COLO668 (cell line): ENCODE results near the gene BEND5.

Experiments used
- DNase-seq: peaks from one replicate; lab custom pipeline; 2025; ENCODE audit not compliant: unreplicated experiment; lab: John Stamatoyannopoulos, UW

Gene BEND5

DNA sequence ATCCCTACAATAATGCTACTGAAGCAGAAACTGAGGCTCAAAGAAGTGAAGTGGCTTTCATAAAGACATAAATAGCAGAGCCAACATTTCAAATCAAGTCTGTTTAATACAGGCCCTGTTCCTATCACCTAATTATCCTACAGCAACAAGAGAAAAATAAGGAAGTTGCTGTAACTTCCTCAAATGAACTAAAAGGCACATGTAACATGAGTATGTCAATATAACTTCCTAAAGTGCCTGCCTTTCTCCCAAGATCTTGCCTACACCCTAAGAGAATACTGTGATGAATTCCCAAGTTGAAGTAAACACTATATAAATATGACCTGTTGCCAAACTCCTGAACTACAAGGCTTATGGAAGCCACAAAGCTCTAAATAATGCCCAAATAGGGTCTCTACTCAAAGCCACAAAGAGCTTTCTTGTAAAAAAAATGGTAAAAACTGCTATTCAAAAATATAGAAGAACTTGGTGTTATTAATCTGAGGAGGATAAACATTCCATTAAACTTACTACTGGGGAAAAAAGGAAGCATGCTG is 8.6 kb downstream of the BEND5 start:
- DNase-seq = no peak

DNA sequence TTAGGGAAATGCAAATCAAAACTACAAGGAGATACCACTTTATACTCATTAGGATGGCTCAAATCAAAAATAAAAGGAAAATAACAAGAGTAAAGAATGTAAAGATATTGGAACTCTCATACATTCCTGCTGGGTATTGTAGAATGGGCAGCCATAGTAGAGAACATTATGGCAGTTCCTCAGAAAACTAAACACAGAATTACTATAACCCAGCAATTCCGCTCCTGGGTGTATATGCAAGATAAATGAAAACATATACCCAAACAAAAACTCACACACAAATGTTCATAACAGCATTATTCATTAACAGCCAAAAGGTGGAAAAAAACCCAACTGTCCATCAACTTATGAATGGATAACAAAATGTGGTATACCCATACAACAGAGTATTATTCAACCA is 11.4 kb downstream of the BEND5 start:
- DNase-seq = no peak

DNA sequence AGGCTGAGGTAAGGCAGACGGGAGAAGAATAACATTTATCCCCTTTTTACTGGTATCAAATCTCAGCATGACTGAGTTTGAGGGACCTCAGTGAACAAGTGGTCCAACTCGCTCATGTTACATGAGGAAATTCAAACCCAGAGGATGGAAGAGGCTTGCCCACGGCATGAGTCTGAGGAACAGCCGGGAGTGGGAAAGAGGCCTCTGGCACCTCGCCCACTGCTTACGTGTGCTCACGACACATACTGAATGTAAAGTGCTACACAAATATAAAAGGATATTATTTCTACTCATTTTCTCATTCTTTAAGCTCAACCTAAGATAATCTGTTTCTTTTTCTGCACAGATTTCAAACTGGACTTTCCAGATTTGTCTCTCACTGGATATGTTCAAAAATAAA is 14.7 kb downstream of the BEND5 start:
- DNase-seq = no peak

DNA sequence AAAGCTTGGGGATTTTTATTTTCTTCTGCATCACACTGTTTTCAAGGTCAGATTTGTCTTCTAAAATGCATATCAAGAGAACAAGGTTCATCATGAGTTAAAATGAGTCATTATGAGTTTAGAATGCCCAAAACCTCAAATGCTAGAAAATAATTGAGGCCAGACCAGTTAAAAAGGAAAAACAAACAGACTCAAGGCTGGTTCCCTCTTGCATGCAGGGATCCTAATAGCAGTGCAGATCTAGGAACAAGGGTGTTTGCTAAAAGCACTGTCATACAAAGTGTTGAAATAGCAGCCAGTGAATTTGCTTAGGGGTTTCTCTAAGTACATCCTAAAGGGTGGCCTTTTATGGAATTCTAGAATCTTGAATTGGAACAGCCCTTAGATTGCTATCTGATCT is 15.3 kb downstream of the BEND5 start:
- no peak for DNase-seq

DNA sequence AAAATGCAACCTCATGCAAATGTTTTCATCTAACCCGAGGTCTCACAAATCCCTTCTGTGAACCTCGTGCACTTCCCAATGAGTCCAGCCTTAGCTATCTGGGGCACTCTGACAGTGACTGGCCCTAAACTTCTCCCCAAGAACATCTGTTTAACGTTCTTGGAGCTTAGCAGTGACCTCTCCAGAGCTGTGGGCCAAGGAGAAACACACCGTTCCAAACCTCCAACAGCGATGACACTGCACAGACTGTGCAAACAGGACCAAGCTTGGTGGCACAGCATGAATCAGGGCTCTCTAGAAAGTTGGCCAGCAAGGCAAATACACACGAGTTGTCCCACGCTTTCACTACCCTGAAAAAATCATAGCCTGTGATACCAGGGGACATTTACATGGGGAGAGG is 15.8 kb downstream of the BEND5 start:
- no peak for DNase-seq

DNA sequence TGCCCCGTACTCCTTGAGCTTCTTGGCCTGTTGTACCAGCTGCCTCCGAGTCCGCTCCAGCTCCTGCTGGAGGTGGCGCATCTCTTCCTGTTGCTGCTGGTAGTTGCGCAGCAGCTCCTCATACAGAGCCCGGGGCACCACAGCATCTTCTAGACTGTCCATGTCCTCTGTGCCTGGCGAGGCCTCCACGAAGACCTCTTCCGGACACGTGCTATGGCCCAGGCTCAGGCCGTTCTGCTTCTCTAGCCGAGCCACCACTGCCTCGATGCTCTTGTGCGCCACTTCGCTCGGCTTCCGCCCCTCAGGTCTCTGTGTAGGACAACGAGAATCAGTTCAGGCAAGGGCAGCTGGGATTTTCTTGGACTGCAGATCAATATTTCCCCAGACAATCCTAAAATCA is 17.7 kb downstream of the BEND5 start:
- DNase-seq = no peak

DNA sequence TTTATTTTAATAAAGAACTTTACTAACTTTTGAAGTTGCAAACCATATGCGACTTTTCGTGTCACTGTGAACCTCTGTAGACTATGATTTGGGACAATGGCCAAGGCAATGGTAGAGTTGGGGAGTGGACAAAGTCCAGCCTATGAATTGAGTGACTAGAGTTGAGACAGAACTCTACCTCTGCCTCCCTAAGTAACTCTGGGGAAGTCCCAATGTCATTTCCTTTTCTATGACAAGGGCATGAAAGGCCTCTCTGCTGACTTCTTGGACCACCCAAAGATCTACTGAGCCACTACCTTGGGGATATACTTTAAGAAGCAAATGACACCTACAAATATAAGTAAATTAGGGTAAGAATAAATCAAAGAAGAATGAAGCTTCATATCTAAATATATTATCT is 19.3 kb downstream of the BEND5 start:
- DNase-seq = no peak

DNA sequence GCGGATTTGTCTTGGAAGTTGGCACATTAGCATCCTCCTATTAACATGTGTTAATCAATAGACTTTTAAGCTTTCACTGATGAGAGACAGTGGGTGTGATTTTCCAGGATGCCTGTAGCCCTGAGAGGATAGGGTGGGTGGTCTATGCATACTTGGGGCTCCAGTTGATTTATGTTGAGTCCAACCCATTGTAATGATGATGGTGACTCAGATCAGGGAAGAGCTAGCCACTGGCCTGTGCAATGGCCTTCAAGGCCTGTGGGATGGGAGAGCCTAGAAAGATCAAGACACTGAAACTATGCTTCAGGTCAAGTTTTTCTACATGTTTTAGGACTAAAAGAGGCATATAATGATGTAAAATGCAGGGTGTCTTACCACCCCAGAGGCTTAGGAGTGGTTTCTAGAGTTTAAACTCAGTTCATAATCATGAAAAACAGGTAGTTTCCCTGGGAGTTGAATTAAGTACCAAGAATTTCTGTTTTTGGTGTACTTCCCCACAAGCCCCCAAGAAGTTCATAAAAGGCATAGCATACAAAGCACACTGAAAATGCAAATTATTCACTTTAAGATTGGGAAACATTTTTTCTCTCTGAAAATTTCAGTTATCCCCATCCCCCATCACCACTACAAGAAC is 19.9 kb downstream of the BEND5 start:
- DNase-seq = no peak

DNA sequence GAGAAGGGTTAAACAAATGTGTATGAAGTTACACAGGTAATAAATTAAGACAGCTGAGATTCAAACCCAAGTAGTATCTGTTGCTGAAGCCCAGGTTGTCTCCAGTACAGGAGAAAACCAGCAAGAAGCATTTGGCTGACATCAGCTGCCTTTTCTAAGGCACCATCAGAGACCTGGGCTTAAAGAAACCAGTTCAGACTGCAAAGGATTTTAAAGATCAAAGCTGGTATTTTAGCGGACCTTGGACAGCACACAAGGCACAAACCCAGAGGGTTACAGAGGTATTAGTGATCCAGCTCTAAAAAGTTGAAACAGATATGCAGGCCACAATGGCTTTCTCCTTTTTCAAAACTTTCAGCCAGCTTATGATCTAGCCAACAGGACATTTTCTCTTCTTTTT is 23.4 kb downstream of the BEND5 start:
- no peak for DNase-seq

DNA sequence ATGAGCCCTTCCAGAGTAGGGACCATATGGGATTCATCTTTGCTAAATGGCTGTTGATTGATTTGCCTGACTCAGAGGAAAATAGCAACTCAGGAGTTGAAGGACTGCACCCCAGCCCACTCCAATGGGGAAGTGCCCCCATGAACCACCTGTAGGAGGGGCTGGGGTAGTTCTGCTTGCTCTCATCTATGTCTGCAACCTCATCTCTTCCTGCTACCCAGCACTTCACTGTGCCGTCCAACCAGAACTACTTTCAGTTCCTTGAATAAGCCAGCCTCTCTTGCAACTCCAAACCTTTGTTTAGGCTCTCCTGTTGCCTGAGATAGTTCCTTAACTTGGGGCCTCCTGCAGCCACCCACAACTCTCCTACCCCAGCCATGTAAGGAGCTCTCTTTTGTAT is 26.6 kb downstream of the BEND5 start:
- no peak for DNase-seq

DNA sequence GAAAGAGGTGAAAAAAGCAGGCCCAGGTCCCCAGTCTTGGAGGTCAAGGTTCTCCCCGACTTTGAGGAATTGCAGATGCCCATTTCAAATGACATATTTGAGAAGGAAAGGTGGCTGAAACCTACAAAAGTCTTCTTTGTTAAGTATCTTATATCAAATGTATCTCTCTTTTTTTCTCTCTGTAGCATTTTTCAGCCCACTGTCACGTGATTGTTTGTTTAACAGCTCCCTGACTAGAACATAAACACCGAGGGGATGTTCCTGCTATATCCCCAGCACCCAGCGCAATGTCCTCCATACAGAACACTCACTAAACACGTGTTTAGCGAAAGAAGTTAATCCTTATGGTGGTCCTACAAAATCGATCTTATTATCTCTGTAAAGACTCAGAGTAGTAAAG is 27.6 kb downstream of the BEND5 start:
- no peak for DNase-seq

DNA sequence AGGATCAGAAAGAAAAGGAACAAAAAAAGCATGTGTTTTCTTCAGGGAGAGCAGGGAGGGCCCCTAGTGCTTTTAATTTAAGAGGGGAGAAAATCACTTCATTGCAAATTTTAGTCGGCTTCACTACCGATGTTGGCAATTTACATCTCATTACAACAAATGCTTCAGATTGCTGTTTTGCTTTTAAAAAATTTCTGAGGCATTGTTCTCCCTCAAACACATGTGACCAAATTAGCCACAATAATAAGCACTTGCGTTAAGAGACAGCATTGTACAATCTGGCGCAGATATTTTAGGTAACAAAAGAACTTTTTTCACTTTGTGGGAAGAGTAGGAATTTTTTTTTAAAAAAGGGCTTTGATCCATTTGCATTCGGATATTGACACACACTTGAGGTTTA is 29.8 kb downstream of the BEND5 start:
- DNase-seq = no peak

DNA sequence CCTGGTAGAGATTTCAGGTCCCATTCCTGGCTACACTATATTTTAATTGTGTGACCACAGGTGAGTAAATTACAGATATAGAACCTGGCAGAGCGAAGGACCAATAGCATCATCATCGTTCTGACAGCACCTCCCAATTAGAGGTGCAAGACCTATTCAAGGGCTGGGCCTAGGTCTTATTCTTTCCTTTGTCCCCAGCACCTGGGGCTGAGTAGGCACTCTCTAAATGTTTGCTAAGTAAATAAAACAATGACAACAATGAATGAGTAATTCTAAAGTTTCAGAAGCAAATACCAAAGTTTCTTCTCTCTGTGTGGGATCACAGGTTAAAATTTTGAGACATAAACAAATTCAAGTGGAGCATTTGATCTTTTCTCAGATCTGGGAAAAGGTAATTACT is 32.7 kb downstream of the BEND5 start:
- no peak for DNase-seq

DNA sequence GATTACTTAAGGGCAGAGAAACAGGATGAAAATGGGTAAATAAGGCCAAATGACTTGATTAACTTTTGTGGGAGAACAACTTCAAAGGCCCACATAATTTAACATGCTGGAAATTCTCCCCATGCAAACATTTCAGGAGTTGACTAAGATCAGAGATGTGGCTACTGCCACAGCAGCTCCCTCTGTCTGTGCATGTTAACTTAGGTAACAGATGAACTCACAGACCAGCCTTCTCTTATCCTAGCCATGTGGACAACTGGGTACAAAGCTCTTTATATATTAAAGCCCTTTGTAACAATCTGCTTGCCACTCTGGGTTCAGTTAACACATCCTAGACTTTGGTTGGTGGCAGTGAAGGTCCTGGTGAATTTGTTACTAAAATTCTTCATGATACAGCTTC is 33.2 kb downstream of the BEND5 start:
- DNase-seq = no peak

DNA sequence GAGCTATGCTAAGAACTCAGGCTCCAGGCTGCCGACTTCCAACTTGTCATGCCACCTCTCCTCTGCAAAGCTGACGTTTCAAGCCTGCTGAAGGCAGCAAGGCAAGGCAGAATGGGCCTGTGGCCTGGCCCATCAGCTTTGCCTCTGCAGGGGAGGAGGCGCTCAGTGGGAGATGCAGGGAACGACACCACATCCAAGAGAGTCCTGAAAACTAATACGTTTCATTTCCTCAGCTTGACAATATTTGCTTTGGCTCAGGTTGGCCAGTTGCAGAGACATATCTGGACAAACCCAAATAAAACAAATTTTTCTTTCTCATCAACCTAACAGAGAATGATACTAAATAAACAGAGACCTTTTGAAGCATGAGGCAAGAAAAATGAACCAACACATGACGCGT is 35.3 kb downstream of the BEND5 start:
- DNase-seq = peak; percentile 78

DNA sequence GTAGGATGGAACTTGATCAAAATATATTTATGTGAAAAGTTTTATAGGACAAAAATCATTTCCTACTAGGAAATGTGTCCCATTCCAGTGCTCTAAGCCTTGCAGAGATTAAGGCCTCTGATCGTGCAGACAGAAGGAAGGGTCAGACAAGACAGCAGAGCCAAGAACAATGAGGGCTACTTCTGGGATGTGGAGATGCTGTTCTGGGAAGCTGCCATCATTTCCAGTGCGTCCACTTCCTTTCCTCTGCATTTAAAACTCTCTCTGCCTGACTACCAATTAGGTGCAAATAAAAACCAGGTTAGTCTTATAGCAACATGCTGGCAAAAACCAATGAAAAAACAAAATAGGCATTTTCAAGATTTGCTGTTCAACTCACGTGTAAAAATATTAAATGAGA is 36.1 kb downstream of the BEND5 start:
- DNase-seq = no peak

DNA sequence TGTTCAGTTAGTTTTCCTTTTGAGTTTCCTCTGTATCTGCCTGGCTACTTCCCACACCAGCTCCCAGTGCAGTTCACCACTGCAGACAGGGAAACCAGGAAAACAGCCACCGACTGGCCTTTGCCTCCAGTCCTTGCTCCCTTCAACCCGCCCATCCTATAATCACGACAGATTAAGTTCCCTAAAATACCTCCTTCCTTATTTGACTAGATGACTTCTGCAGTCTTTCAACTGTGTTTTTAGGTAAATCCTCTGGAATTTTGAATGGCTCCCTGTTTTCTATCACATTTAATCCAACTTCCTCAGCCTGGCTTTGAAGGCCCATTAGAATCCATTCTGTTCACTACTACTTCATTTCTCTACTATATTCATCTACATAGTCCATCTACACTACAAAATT is 37.6 kb downstream of the BEND5 start:
- no peak for DNase-seq

DNA sequence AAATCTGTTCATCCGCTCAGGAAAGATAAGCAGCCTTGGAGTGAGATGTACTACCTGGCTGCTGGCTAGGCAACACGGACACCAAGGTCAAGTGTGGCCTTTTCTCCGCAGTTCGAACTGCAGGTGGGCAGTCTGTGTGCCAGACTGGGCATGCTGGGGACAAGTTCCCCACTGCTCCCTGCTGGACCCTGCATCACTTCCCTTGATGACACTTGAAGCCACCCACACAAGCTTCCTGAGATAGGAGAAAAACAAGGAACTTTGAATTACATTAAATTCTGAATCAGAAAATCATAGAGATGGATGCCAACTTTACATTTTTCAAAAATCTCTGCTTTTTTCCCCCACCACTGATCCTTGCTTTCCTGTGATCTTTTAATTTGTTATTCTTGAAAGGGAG is 38.3 kb downstream of the BEND5 start:
- DNase-seq = no peak

DNA sequence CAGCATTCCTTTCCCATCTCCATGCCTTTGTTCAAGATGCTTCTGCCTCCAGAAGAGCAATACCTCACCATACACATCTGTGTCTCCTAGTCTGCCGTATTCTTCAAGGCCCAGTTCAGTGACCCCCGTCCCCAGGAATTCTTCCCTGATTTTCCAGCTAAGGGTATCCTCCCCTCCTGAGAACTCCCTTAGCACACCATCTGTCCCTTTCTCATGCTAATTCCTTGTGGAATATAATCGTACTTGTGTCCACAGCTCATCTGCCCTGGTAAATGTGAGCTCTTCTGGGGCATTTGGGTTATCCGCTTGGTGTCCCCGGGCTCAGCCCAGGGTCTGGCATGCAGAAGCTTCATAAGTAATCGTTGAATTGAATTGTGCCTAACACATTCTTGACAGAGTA is 40.9 kb downstream of the BEND5 start:
- DNase-seq = no peak

DNA sequence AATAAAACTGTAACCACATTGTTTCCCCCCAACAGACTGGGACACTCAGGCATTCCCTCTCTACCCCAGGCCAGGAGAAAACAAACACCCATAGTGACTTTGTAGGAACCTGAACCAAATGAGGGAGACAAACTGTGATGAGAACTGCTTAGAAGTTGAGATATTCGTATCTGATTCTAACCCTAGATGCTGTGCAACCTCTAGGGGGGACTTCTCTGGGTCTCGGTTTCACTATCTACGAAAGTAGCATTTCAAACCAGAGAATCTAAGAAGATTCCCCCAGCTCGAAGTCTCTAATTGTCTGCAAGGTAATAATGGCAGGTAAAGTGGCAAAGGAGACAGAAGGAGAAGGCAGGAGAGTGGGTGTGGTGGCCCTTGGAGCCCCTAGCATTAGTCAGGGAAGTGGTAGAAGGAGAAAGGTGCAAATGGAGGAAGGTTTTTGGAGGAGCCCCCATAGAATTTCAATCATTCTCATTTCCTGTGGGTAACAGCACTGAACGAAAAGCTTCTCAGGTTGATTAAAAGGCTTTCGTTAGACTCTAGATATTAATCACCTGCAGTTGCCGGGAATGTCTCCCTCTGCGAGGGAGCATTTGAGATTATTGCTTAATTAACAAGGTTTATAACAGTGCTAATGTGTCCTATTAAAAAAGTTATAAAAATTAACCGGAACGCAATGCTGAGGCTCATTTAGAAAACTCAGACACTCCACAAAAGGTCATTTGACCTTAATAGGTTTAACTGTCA is 46.4 kb downstream of the BEND5 start:
- DNase-seq = no peak

DNA sequence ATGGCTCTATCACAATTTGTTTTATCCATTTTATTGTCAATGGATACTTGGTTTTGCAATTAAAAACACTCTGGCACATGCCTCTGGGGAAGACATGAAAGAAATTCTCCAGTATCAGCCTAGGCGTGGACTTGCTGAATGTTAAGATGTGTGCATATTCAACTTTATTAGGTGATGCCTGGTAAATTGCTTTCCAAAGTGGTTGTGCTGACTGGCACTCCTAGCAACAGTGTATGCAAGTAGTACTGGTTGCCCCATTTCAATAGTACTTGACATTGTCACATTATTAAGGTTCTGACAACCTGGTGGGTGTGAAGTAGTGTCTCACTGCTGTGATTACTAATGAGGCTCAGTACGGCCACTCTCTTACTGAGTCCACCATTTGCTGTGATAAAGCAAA is 48.1 kb downstream of the BEND5 start:
- DNase-seq = no peak

DNA sequence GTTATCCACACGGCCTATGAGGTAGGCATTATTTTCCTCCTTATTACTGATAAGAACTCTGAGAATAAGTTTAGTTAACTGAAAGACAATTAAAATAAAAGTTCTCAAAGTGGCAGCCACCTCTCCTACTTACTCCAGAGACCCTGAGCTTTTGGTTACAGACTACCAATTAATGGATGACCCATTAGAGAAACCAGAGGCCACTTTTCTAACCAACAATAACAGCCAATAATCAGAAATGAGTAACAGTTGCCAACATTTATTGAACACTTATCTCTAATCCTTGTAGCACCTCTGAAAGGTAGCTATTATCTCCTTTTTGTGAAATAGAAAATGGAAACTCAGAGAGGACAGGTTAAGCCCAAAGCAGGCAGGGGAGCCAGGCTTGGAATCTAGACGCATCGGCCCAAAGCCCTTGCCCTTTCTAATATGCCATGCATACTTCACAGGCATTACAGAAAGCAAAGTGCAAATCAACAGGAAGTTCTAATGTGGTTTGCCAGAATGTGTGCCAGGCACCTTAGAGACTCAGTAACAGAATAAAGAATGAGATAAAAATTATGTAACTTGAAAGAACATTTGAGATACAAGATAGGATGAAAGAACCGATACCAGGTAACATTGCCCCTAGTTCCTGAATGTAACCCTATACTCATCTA is 50.0 kb downstream of the BEND5 start:
- no peak for DNase-seq
